ENCODE results near the gene PTOV1. TPM values are rescaled to one million over a fixed set of nuclear protein-coding genes. Genes with fewer than 3 reads are reported as not detected.

PTOV1 gene
- total RNA-seq, 1 donor from 2014 or later: 168 TPM

DNA sequence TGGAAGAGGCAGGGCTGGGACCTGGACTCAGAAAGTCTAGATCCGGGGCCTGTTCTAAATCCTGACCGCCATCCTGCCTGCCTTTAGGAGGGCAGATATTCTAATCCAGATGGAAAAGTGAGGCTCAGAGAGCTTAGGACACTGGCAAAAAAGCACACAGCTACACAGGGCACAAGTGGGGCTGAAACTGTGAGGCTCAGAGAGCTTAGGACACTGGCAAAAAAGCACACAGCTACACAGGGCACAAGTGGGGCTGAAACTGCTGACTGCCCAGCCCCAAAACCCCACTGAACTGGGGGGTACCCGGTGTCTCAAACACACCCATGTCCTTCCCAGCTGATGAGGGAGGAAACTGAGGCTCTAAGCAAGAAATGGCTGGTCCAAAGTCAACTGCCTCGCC lies 24.2 kb downstream of the PTOV1 start:
- H3K27me3 Mint-ChIP-seq (ENCODE audit: low read depth): no peaks in the 10 kb centered on the region
- no peak overlapping the region for H3K4me3 Mint-ChIP-seq (ENCODE audit: unreplicated experiment)
- no peaks in the 10 kb centered on the region for H3K9me3 Mint-ChIP-seq (ENCODE audit: low read depth)
- TF ChIP-seq CTCF (IDR thresholded peaks at IDR 0.05): no peak
- no peak overlapping the region for H3K27ac Mint-ChIP-seq (ENCODE audit: unreplicated experiment)
- H3K4me1 Mint-ChIP-seq (ENCODE audit: low read depth): peaks cover 41% of the 10 kb centered on the region
- no peak for DNase-seq (ENCODE audit: low spot score)
- H3K36me3 Mint-ChIP-seq (ENCODE audit: low read depth): peaks cover 8% of the 10 kb centered on the region

DNA sequence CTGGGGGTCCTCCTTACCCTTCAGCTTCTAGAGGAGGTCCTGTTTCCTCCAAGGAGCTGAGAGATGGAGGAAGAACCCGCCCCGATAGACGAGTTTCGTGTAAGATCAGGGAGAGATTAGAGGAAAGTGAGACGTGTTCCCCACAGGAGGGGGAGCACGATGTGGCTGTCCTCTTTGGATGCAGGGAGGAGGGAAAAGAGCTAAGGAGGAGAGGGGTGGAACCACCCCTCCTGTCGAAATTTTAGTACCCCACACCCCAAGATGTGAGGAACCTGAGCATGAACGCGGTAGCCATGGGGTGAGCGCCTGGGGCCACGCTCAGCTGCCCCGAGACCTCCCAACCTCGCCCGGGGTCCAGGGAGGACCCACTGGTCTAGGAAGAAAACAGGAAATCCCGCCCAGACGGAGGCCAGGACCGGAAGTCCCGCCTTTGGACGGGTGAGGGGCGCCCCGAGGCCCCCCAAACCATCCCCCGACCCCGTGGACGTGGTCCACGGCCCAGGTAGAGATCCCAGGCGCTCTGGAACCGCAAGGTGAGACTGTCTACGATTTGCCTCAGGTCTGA lies 25.0 kb downstream of the PTOV1 start:
- no peak overlapping the region for H3K27ac Mint-ChIP-seq (ENCODE audit: unreplicated experiment)
- no peak for TF ChIP-seq CTCF (IDR thresholded peaks at IDR 0.05)
- DNase-seq (ENCODE audit: low spot score): peak; percentile 80
- H3K4me3 Mint-ChIP-seq (ENCODE audit: unreplicated experiment): no peak overlapping the region
- peaks cover 35% of the 10 kb centered on the region for H3K4me1 Mint-ChIP-seq (ENCODE audit: low read depth)
- peaks cover 8% of the 10 kb centered on the region for H3K36me3 Mint-ChIP-seq (ENCODE audit: low read depth)
- H3K9me3 Mint-ChIP-seq (ENCODE audit: low read depth): no peaks in the 10 kb centered on the region
- H3K27me3 Mint-ChIP-seq (ENCODE audit: low read depth): no peaks in the 10 kb centered on the region

GRCh38 chr19:49876422-49877019 lies 25.6 kb downstream of the PTOV1 start:
- peak; percentile 99 for DNase-seq (ENCODE audit: low spot score)
- no peak overlapping the region for H3K4me3 Mint-ChIP-seq (ENCODE audit: unreplicated experiment)
- peaks cover 11% of the 10 kb centered on the region for H3K36me3 Mint-ChIP-seq (ENCODE audit: low read depth)
- TF ChIP-seq CTCF (IDR thresholded peaks at IDR 0.05): no peak
- H3K4me1 Mint-ChIP-seq (ENCODE audit: low read depth): peaks cover 35% of the 10 kb centered on the region
- no peaks in the 10 kb centered on the region for H3K9me3 Mint-ChIP-seq (ENCODE audit: low read depth)
- H3K27me3 Mint-ChIP-seq (ENCODE audit: low read depth): no peaks in the 10 kb centered on the region
- H3K27ac Mint-ChIP-seq (ENCODE audit: unreplicated experiment): no peak overlapping the region

GRCh38 chr19:49877020-49877878 lies 26.3 kb downstream of the PTOV1 start, which contains the start of the genes AKT1S1 and TBC1D17:
AKT1S1 (minus strand) TSS chr19:49877355; CDS start chr19:49873295, 4,060 bp downstream.
TBC1D17 (plus strand) TSS chr19:49877702; CDS start chr19:49877724, 22 bp downstream.
- Mint-ChIP-seq H3K4me3 (ENCODE audit: unreplicated experiment) (no peak within 1 kb of the TSS), H3K9me3 (ENCODE audit: low read depth) (no peaks in the 10 kb centered on the region), H3K27me3 (ENCODE audit: low read depth) (no peaks in the 10 kb centered on the region), H3K4me1 (ENCODE audit: low read depth) (peaks cover 30% of the 10 kb centered on the region), H3K27ac (ENCODE audit: unreplicated experiment) (no peak within 1 kb of the TSS), H3K36me3 (ENCODE audit: low read depth) (peaks cover 13% of the 10 kb centered on the region)
- DNase-seq (ENCODE audit: low spot score): peak; percentile 100
- TF ChIP-seq CTCF (IDR thresholded peaks at IDR 0.05): no peak
